ENCODE measurements around the gene ETFBKMT.
"Not testable (repeated sequence)": the region's sequence is repeated elsewhere in the genome, so short reads cannot be mapped to it uniquely, and the experiment has no call there.

The ETFBKMT gene

DNA sequence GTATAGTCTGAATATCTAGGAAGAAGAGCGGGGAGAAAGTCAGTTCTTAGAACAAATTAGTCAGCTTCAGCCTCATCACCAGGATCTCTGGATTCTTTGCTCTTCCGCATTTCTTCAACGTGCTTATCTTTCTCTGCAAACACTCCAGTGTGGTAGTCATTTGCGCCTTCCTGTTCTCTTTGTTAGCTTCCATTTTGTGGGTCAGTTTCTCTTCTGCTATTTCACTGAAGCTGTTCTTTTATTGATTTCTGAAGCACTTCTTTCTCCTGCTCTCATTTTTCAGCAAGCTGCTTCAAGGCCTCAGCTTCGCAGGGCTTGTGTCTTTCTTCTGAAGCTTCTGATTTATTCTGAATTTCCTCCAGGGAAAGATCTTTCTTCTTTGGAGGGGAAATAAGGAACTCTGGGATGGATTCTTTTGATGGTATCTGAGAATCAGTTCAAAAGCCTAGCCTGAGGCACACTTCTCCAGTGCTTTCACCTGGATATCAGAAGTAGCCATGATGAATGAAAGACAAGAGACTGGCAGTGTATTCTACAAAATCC, 55.9 kb downstream of the ETFBKMT start:
- POLR2A ChIA-PET: interaction anchor here (0.9 to 1.8 kb wide), 2 partner anchors 14 to 56 kb away, joined by 3 to 6 read pairs; partner anchors contain the start of gene AMN1
- CTCF ChIA-PET: interaction anchor here (0.7 kb wide), 1 partner anchor 85 kb away, joined by 3 read pairs; no protein-coding TSS in a partner anchor
- no peak for DNase-seq (ENCODE audit: extremely low spot score)
- TF ChIP-seq ZNF384 (IDR thresholded peaks at IDR 0.05) (no peak), CTBP1 (IDR thresholded peaks at IDR 0.05; ENCODE audit: borderline replicate concordance) (no peak), SP1 (IDR thresholded peaks at IDR 0.05) (no peak), ARNT (IDR thresholded peaks at IDR 0.05) (no peak), PKNOX1 (IDR thresholded peaks at IDR 0.05) (no peak), NFRKB (IDR thresholded peaks at IDR 0.05) (no peak), LEF1 (IDR thresholded peaks at IDR 0.05; ENCODE audit: borderline replicate concordance) (no peak), TARDBP (IDR thresholded peaks at IDR 0.05) (no peak), BHLHE40 (IDR thresholded peaks at IDR 0.05; ENCODE audit: borderline replicate concordance) (no peak), L3MBTL2 (conservative IDR thresholded peaks at IDR 0.05) (no peak), FOXM1 (IDR thresholded peaks at IDR 0.05; ENCODE audit: borderline replicate concordance) (no peak), FOXK2 (IDR thresholded peaks at IDR 0.05) (no peak), ELF4 (IDR thresholded peaks at IDR 0.05) (no peak)

GRCh38 chr12:31716998-31717397, 57.5 kb downstream of the ETFBKMT start:
- POLR2A ChIA-PET; DNase-seq (ENCODE audit: extremely low spot score); CTCF ChIA-PET: not testable (repeated sequence)

DNA sequence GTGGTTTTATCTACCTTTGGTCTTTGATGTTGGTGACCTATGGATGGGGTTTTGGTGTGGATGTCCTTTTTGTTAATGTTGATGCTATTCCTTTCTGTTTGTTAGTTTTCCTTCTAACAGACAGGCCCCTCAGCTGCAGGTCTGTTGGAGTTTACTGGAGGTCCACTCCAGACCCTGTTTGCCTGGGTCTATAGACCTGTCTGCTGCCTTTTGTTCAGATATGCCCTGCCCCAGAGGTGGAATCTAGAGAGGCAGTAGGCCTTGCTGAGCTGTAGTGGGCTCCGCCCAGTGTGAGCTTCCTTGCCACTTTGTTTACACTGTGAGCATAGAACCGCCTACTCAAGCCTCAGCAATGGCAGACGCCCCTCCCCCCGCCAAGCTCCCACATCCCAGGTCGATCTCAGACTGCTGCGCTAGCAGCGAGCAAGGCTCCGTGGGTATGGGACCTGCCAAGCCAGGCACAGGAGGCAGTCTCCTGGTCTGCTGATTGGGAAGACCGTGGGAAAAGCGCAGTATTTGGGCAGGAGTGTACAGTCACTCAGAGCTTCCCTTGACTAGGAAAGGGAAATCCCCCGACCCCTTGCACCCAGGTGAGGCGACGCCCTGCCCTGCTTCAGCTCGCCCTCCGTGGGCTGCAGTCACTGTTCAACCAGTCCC, 59.2 kb downstream of the ETFBKMT start:
- DNase-seq (ENCODE audit: extremely low spot score); CTCF ChIA-PET; POLR2A ChIA-PET: not testable (repeated sequence)

GRCh38 chr12:31722580-31722979, 63.1 kb downstream of the ETFBKMT start:
- TF ChIP-seq BHLHE40 (IDR thresholded peaks at IDR 0.05; ENCODE audit: borderline replicate concordance) (no peak), ARNT (IDR thresholded peaks at IDR 0.05) (no peak), FOXM1 (IDR thresholded peaks at IDR 0.05; ENCODE audit: borderline replicate concordance) (no peak), ZNF384 (IDR thresholded peaks at IDR 0.05) (no peak), FOXA1 (IDR thresholded peaks at IDR 0.05) (no peak), L3MBTL2 (conservative IDR thresholded peaks at IDR 0.05) (no peak), SP1 (IDR thresholded peaks at IDR 0.05) (no peak), ELF4 (IDR thresholded peaks at IDR 0.05) (no peak), HDGF (IDR thresholded peaks at IDR 0.05; ENCODE audit: borderline replicate concordance) (no peak), TARDBP (IDR thresholded peaks at IDR 0.05) (no peak), SUZ12 (IDR thresholded peaks at IDR 0.05) (no peak), PKNOX1 (IDR thresholded peaks at IDR 0.05) (no peak), NFRKB (IDR thresholded peaks at IDR 0.05) (no peak), CTBP1 (IDR thresholded peaks at IDR 0.05; ENCODE audit: borderline replicate concordance) (no peak), FOXK2 (IDR thresholded peaks at IDR 0.05) (no peak), LEF1 (IDR thresholded peaks at IDR 0.05; ENCODE audit: borderline replicate concordance) (no peak)
- CTCF ChIA-PET: no interaction called here
- no peak for DNase-seq (ENCODE audit: extremely low spot score)
- POLR2A ChIA-PET: no interaction called here
